ENCODE measurements around the gene FBXW12. TPM values are rescaled to one million over a fixed set of nuclear protein-coding genes. Genes with fewer than 3 reads are reported as not detected.

Gene FBXW12
- total RNA-seq, 2 experiments from 2014 or later: not detected

DNA sequence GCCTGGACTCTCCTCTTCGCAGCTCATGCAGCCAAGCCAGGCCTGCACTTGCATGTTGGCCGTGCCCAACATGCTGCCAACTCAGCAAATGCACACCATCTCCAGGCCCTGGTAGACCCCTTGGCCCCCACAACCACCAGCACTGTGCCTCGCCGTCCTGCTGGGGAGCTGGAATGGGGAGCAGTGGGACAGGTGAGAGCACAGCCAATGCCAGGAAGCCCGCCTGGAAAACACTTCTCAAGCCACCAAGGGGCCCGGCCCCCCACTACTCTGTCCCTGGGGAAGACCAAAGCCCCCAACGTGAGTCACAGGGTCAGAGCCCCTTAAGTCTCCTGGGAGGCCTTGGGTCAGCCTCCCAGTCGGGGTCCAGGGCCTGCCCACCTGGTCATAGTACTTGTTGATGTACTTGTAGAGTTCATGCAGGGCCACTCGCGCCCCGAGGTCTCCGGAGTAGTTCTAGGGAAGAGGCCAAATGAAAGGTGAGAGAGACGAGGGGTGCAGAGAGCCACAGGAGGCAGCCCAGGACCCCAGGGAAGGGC lies 33.4 kb downstream of the FBXW12 start:
- ChIA-PET CTCF (interaction anchor here (1.0 to 12.8 kb wide), 2 partner anchors 29 to 144 kb away, joined by 4 to 312 read pairs; no protein-coding TSS in a partner anchor), POLR2A (no interaction called here)
- intact Hi-C loops (cut with micrococcal nuclease): no loop called here
- TF ChIP-seq, protein P1, sequence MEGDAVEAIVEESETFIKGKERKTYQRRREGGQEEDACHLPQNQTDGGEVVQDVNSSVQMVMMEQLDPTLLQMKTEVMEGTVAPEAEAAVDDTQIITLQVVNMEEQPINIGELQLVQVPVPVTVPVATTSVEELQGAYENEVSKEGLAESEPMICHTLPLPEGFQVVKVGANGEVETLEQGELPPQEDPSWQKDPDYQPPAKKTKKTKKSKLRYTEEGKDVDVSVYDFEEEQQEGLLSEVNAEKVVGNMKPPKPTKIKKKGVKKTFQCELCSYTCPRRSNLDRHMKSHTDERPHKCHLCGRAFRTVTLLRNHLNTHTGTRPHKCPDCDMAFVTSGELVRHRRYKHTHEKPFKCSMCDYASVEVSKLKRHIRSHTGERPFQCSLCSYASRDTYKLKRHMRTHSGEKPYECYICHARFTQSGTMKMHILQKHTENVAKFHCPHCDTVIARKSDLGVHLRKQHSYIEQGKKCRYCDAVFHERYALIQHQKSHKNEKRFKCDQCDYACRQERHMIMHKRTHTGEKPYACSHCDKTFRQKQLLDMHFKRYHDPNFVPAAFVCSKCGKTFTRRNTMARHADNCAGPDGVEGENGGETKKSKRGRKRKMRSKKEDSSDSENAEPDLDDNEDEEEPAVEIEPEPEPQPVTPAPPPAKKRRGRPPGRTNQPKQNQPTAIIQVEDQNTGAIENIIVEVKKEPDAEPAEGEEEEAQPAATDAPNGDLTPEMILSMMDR (IDR thresholded peaks at IDR 0.05): no peak
- no peaks in the 10 kb centered on the region for H3K27me3 Mint-ChIP-seq
- no peak overlapping the region for H3K27ac Mint-ChIP-seq
- H3K4me3 Mint-ChIP-seq: no peak overlapping the region
- no peaks in the 10 kb centered on the region for H3K4me1 Mint-ChIP-seq (ENCODE audit: low read depth)
- H3K36me3 Mint-ChIP-seq (ENCODE audit: low read depth): no peaks in the 10 kb centered on the region
- no peaks in the 10 kb centered on the region for H3K9me3 Mint-ChIP-seq
- ATAC-seq (no peak), DNase-seq (no peak)

DNA sequence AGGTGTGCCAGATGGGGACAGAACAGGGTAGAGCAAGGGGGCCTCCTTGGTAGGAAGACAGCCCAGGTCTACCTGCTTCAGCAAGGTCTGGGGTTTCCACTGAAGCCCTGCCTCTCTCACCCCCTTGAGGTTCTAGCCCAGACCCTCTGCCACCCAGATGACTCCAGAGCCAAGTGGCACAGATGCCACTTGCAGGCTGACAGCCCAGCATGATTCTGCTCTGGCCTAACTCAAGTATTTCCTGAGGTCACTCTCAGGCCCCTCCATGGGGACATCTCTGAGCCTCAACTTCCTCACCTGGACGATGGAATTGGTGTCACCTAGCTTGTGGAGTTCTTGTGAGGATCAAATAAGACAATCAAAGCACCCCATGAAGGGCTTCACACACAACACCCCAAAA lies 34.0 kb downstream of the FBXW12 start:
- ATAC-seq (no peak), DNase-seq (no peak)
- Mint-ChIP-seq H3K27ac (no peak overlapping the region), H3K36me3 (ENCODE audit: low read depth) (no peaks in the 10 kb centered on the region), H3K27me3 (no peaks in the 10 kb centered on the region), H3K9me3 (no peaks in the 10 kb centered on the region), H3K4me3 (no peak overlapping the region), H3K4me1 (ENCODE audit: low read depth) (no peaks in the 10 kb centered on the region)
- intact Hi-C loops (cut with micrococcal nuclease): no loop called here
- POLR2A ChIA-PET: no interaction called here
- CTCF ChIA-PET: interaction anchor here (12.8 kb wide), 1 partner anchor 29 kb away, joined by 312 read pairs; no protein-coding TSS in a partner anchor
- TF ChIP-seq, protein P1 (IDR thresholded peaks at IDR 0.05): no peak

DNA sequence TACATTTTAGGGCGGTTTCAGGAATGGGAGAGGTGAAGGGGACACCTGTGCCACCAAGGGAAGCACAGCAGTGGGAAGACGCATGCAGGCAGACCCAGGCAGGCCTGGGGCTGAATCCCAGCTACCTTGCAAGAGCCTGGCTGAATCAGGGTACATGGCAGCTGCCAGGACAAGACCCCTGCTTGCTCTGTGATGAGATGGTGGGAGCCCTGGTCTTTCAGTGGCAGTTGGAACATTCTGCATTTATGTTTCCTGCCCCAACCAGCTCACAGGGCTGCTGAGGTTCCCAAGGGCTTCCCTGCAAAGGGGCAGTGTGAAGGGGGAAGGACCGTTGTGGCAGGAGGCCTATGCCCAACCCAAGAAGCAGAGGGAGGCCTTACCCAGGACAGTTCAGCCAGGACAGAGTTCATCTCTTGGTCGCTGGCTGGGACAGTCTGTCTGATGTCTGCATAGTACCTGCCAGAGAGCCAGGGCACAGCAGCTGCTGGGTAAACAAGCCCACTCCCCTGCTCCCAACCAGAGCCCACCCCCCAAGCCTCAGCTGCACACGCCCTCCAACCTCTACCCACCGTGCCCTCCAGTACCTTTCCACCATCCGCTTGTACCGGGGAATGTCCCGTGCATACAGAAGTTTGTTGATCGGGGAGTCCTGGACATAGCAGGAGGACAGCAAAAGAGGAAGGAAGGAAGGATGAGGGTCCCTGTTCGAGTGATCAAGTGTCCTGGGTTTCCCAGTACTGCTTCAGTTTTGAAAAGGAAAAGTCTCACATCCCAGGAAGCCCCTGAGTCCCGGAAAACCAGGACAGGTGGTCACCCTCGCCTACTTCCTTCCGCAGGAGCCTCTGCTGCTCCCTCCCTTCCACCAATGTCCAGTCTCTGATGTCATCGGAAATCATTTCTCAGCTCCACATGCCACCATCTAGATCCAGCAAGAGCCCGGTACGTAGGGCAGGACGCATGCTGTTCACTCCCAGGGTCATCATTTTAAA lies 34.7 kb downstream of the FBXW12 start:
- H3K4me1 Mint-ChIP-seq (ENCODE audit: low read depth): no peaks in the 10 kb centered on the region
- no peaks in the 10 kb centered on the region for H3K27me3 Mint-ChIP-seq
- DNase-seq (no peak), ATAC-seq (no peak)
- intact Hi-C loops (cut with micrococcal nuclease): no loop called here
- ChIA-PET POLR2A (no interaction called here), CTCF (interaction anchor here (12.8 kb wide), 1 partner anchor 28 kb away, joined by 312 read pairs; no protein-coding TSS in a partner anchor)
- H3K36me3 Mint-ChIP-seq (ENCODE audit: low read depth): no peaks in the 10 kb centered on the region
- TF ChIP-seq, protein P1 (IDR thresholded peaks at IDR 0.05): no peak
- H3K4me3 Mint-ChIP-seq: no peak overlapping the region
- H3K27ac Mint-ChIP-seq: no peak overlapping the region
- H3K9me3 Mint-ChIP-seq: no peaks in the 10 kb centered on the region

DNA sequence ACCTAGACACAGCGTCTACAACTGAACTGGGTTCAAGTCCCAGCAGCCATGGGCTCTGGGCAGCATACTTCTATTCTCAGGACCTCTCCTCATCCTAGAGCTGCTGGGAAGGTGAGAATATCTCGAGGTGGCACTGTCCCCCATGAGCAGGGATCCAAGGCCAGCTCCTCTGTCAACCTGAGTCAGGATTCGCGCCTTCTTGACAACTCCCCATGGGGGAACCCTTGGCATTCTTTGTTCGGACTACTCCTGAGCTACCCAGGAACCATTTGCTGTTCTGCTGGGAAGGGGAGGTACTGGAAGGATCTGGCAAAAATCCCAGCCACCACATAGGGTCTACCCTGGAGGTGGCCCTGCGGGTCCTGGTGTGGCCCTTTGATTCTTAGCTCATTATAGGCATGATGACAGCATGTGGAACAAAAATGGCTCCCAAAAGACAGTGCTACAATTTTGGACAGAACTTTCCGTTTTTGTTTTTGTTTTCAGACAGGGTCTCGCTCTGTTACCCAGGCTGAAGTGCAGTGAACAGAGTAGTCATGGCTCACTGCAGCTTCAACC lies 35.6 kb downstream of the FBXW12 start:
- DNase-seq (no peak), ATAC-seq (no peak)
- no peaks in the 10 kb centered on the region for H3K27me3 Mint-ChIP-seq
- H3K4me3 Mint-ChIP-seq: no peak overlapping the region
- TF ChIP-seq, protein P1 (IDR thresholded peaks at IDR 0.05): no peak
- H3K4me1 Mint-ChIP-seq (ENCODE audit: low read depth): no peaks in the 10 kb centered on the region
- H3K36me3 Mint-ChIP-seq (ENCODE audit: low read depth): no peaks in the 10 kb centered on the region
- H3K27ac Mint-ChIP-seq: no peak overlapping the region
- CTCF ChIA-PET: interaction anchor here (1.0 to 12.8 kb wide), 3 partner anchors 27 to 141 kb away, joined by 3 to 312 read pairs (median 4); partner anchors contain the start of genes CCDC51 and TMA7
- no peaks in the 10 kb centered on the region for H3K9me3 Mint-ChIP-seq
- intact Hi-C loops (cut with micrococcal nuclease): no loop called here
- POLR2A ChIA-PET: no interaction called here
